ENCODE data around the gene GJD3.

The GJD3 gene

GRCh38 chr17:40341808-40342503 is 22.6 kb downstream of the GJD3 start:
- peaks cover 22% of the 10 kb centered on the region for H3K79me2 ChIP-seq (ENCODE audit: control insufficient read depth, insufficient read depth, low read length)
- peak overlapping the region; percentile 57 for H3K4ac ChIP-seq (ENCODE audit: low read depth, low read length)
- no CpG with 5 or more reads among the region's 55 CpGs for WGBS (ENCODE audit: extremely low coverage, insufficient coverage, low lambda C conversion rate)
- no peak overlapping the region for H2BK120ac ChIP-seq (ENCODE audit: low read depth, low read length)
- DNase-seq, result peak; percentile 89
- peak overlapping the region; percentile 89 for H3K9ac ChIP-seq (ENCODE audit: low read length)
- H3K27ac ChIP-seq (ENCODE audit: low read depth, low read length), result peak overlapping the region; percentile 46
- H3K4me1 ChIP-seq (ENCODE audit: control insufficient read depth, low read depth, low read length), result peaks cover 23% of the 10 kb centered on the region
- H2BK5ac ChIP-seq (ENCODE audit: low read length), result peak overlapping the region; percentile 86
- no peaks in the 10 kb centered on the region for H3K27me3 ChIP-seq (ENCODE audit: insufficient read depth, low read length, poor library complexity)
- H2AK5ac ChIP-seq (ENCODE audit: low read length), result no peak overlapping the region
- no peak overlapping the region for H4K8ac ChIP-seq (ENCODE audit: low read depth, low read length)
- H3K4me3 ChIP-seq (ENCODE audit: low read length), result peak overlapping the region; percentile 79
- H3K36me3 ChIP-seq (ENCODE audit: control insufficient read depth, insufficient read depth, low read length), result no peaks in the 10 kb centered on the region
- H3K4me2 ChIP-seq (ENCODE audit: low read length), result peak overlapping the region; percentile 84
- H2BK15ac ChIP-seq (replicated peaks; ENCODE audit: low read depth), result no peak overlapping the region
- peak overlapping the region; percentile 84 for H3K18ac ChIP-seq (ENCODE audit: low read length)
- no peak overlapping the region for H3K23ac ChIP-seq (ENCODE audit: low read length)
- H4K5ac ChIP-seq (ENCODE audit: low read length), result no peak overlapping the region
- peak overlapping the region; percentile 97 for H3K56ac ChIP-seq (ENCODE audit: low read length)
- peaks cover 14% of the 10 kb centered on the region for H3K79me1 ChIP-seq (ENCODE audit: low read length)

- WGBS (ENCODE audit: extremely low coverage, insufficient coverage, low lambda C conversion rate), result no CpG with 5 or more reads among the region's 55 CpGs
Observed at GRCh38 chr17:40340880-40341807, 23.4 kb downstream of the GJD3 start.

GRCh38 chr17:40340327-40340726 is 24.2 kb downstream of the GJD3 start:
- Histone ChIP-seq H3K79me1 (ENCODE audit: low read length) (peaks cover 9% of the 10 kb centered on the region), H3K23ac (ENCODE audit: low read length) (no peak overlapping the region), H3K56ac (ENCODE audit: low read length) (no peak overlapping the region), H2BK5ac (ENCODE audit: low read length) (no peak overlapping the region), H2BK120ac (ENCODE audit: low read depth, low read length) (no peak overlapping the region), H3K18ac (ENCODE audit: low read length) (no peak overlapping the region), H3K4me2 (ENCODE audit: low read length) (no peak overlapping the region), H3K79me2 (ENCODE audit: control insufficient read depth, insufficient read depth, low read length) (peaks cover 15% of the 10 kb centered on the region), H2BK15ac (replicated peaks; ENCODE audit: low read depth) (no peak overlapping the region), H3K36me3 (ENCODE audit: control insufficient read depth, insufficient read depth, low read length) (no peaks in the 10 kb centered on the region), H3K27ac (ENCODE audit: low read depth, low read length) (no peak overlapping the region), H2AK5ac (ENCODE audit: low read length) (no peak overlapping the region), H3K4me1 (ENCODE audit: control insufficient read depth, low read depth, low read length) (peaks cover 15% of the 10 kb centered on the region), H4K8ac (ENCODE audit: low read depth, low read length) (no peak overlapping the region), H3K9ac (ENCODE audit: low read length) (no peak overlapping the region), H3K4me3 (ENCODE audit: low read length) (no peak overlapping the region), H3K27me3 (ENCODE audit: insufficient read depth, low read length, poor library complexity) (no peaks in the 10 kb centered on the region), H4K5ac (ENCODE audit: low read length) (no peak overlapping the region), H3K4ac (ENCODE audit: low read depth, low read length) (no peak overlapping the region)
- no CpG with 5 or more reads among the region's 1 CpG for WGBS (ENCODE audit: extremely low coverage, insufficient coverage, low lambda C conversion rate)
- no peak for DNase-seq

More at GRCh38 chr17:40340880-40341807, 23.4 kb downstream of the GJD3 start:
- Histone ChIP-seq H2BK120ac (ENCODE audit: low read depth, low read length) (no peak overlapping the region), H3K79me2 (ENCODE audit: control insufficient read depth, insufficient read depth, low read length) (peaks cover 17% of the 10 kb centered on the region), H4K8ac (ENCODE audit: low read depth, low read length) (no peak overlapping the region), H3K18ac (ENCODE audit: low read length) (peak overlapping the region; percentile 35), H2BK5ac (ENCODE audit: low read length) (no peak overlapping the region), H3K27ac (ENCODE audit: low read depth, low read length) (peak overlapping the region; percentile 46), H4K5ac (ENCODE audit: low read length) (no peak overlapping the region), H3K36me3 (ENCODE audit: control insufficient read depth, insufficient read depth, low read length) (no peaks in the 10 kb centered on the region), H3K23ac (ENCODE audit: low read length) (peak overlapping the region; percentile 83), H3K4me1 (ENCODE audit: control insufficient read depth, low read depth, low read length) (peaks cover 19% of the 10 kb centered on the region), H3K27me3 (ENCODE audit: insufficient read depth, low read length, poor library complexity) (no peaks in the 10 kb centered on the region), H3K4me2 (ENCODE audit: low read length) (peak overlapping the region; percentile 84), H2BK15ac (replicated peaks; ENCODE audit: low read depth) (no peak overlapping the region), H3K56ac (ENCODE audit: low read length) (peak overlapping the region; percentile 97), H3K4ac (ENCODE audit: low read depth, low read length) (no peak overlapping the region), H3K4me3 (ENCODE audit: low read length) (peak overlapping the region; percentile 79), H3K9ac (ENCODE audit: low read length) (peak overlapping the region; percentile 89), H2AK5ac (ENCODE audit: low read length) (no peak overlapping the region), H3K79me1 (ENCODE audit: low read length) (peaks cover 9% of the 10 kb centered on the region)
- peak; percentile 91 for DNase-seq

- Histone ChIP-seq H4K8ac (ENCODE audit: low read depth, low read length) (no peak overlapping the region), H2BK120ac (ENCODE audit: low read depth, low read length) (no peak overlapping the region), H3K4me1 (ENCODE audit: control insufficient read depth, low read depth, low read length) (peaks cover 8% of the 10 kb centered on the region), H2BK15ac (replicated peaks; ENCODE audit: low read depth) (no peak overlapping the region), H3K4me2 (ENCODE audit: low read length) (no peak overlapping the region), H3K27ac (ENCODE audit: low read depth, low read length) (no peak overlapping the region), H2AK5ac (ENCODE audit: low read length) (no peak overlapping the region), H3K79me2 (ENCODE audit: control insufficient read depth, insufficient read depth, low read length) (peaks cover 14% of the 10 kb centered on the region), H2BK5ac (ENCODE audit: low read length) (no peak overlapping the region), H3K56ac (ENCODE audit: low read length) (no peak overlapping the region), H3K4me3 (ENCODE audit: low read length) (no peak overlapping the region), H3K23ac (ENCODE audit: low read length) (no peak overlapping the region), H3K9ac (ENCODE audit: low read length) (no peak overlapping the region), H3K27me3 (ENCODE audit: insufficient read depth, low read length, poor library complexity) (no peaks in the 10 kb centered on the region), H4K5ac (ENCODE audit: low read length) (no peak overlapping the region), H3K18ac (ENCODE audit: low read length) (no peak overlapping the region), H3K36me3 (ENCODE audit: control insufficient read depth, insufficient read depth, low read length) (no peaks in the 10 kb centered on the region), H3K79me1 (ENCODE audit: low read length) (peaks cover 9% of the 10 kb centered on the region), H3K4ac (ENCODE audit: low read depth, low read length) (no peak overlapping the region)
- no peak for DNase-seq
- WGBS (ENCODE audit: extremely low coverage, insufficient coverage, low lambda C conversion rate), result no CpG with 5 or more reads among the region's 13 CpGs
Observed at GRCh38 chr17:40338941-40339649, 25.4 kb downstream of the GJD3 start.

- no peak overlapping the region for H3K4me3 ChIP-seq (ENCODE audit: low read length)
- H3K4ac ChIP-seq (ENCODE audit: low read depth, low read length), result no peak overlapping the region
- H3K36me3 ChIP-seq (ENCODE audit: control insufficient read depth, insufficient read depth, low read length), result no peaks in the 10 kb centered on the region
- WGBS (ENCODE audit: extremely low coverage, insufficient coverage, low lambda C conversion rate), result no CpG with 5 or more reads among the region's 5 CpGs
- no peak overlapping the region for H3K27ac ChIP-seq (ENCODE audit: low read depth, low read length)
- no peak overlapping the region for H3K9ac ChIP-seq (ENCODE audit: low read length)
- H3K4me1 ChIP-seq (ENCODE audit: control insufficient read depth, low read depth, low read length), result peaks cover under 1% of the 10 kb centered on the region
- no peak overlapping the region for H2BK120ac ChIP-seq (ENCODE audit: low read depth, low read length)
- H4K5ac ChIP-seq (ENCODE audit: low read length), result no peak overlapping the region
- H2BK15ac ChIP-seq (replicated peaks; ENCODE audit: low read depth), result no peak overlapping the region
- no peak overlapping the region for H2BK5ac ChIP-seq (ENCODE audit: low read length)
- H3K27me3 ChIP-seq (ENCODE audit: insufficient read depth, low read length, poor library complexity), result no peaks in the 10 kb centered on the region
- no peak overlapping the region for H4K8ac ChIP-seq (ENCODE audit: low read depth, low read length)
- no peak overlapping the region for H3K56ac ChIP-seq (ENCODE audit: low read length)
- no peak overlapping the region for H3K18ac ChIP-seq (ENCODE audit: low read length)
- no peak overlapping the region for H3K23ac ChIP-seq (ENCODE audit: low read length)
- H3K79me2 ChIP-seq (ENCODE audit: control insufficient read depth, insufficient read depth, low read length), result peaks cover 8% of the 10 kb centered on the region
- no peak overlapping the region for H2AK5ac ChIP-seq (ENCODE audit: low read length)
- no peak for DNase-seq
- H3K4me2 ChIP-seq (ENCODE audit: low read length), result no peak overlapping the region
- H3K79me1 ChIP-seq (ENCODE audit: low read length), result peaks cover 4% of the 10 kb centered on the region
Observed at GRCh38 chr17:40338058-40338457, 26.5 kb downstream of the GJD3 start.

Measured in mesendoderm (in vitro differentiated cells).